ENCODE data around the gene CEACAM1. TPM values are rescaled to one million over a fixed set of nuclear protein-coding genes. Genes with fewer than 3 reads are reported as not detected.

CEACAM1 gene
- total and polyA plus RNA-seq, 2 of the 13 experiments (the other 11 are each of a cell fraction or from before 2014, with no cell fraction given) = 13.5 to 332 TPM

- Histone ChIP-seq H3K27ac (ENCODE audit: extremely low read length, insufficient read depth, low read length) (peak overlapping the region; percentile 96), H3K4me3 (replicated peaks in 1 of 3; ENCODE audit: insufficient read depth in 1 of 3, low read depth in 2 of 3, low read length in 3 of 3) (no peak overlapping the region), H3K9me3 (ENCODE audit: low read length) (no peaks in the 10 kb centered on the region), H2AFZ (ENCODE audit: low read length) (no peak overlapping the region), H3K4me2 (ENCODE audit: low read depth, low read length) (peak overlapping the region; percentile 70; the same call in 1 of the 2 replicates), H3K36me3 (replicated peaks in 1 of 2; ENCODE audit: control insufficient read depth in 1 of 2, insufficient read depth in 2 of 2, low read length in 2 of 2) (no peaks in the 10 kb centered on the region), H3K79me2 (ENCODE audit: insufficient read depth, low read length) (no peaks in the 10 kb centered on the region), H3K27me3 (ENCODE audit: control insufficient read depth in 1 of 2, insufficient read depth in 2 of 2, low read length in 2 of 2) (no peaks in the 10 kb centered on the region), H3K9ac (ENCODE audit: insufficient read depth, low read depth, low read length) (peak overlapping the region; percentile 52; the same call in 1 of the 2 replicates), H3K4me1 (ENCODE audit: insufficient read depth, low read length) (peaks cover 95% of the 10 kb centered on the region), H4K20me1 (ENCODE audit: insufficient read depth, low read length) (no peaks in the 10 kb centered on the region)
- intact Hi-C loops (cut with micrococcal nuclease; ENCODE audit: unreplicated experiment) (loop anchor here (1.0 kb wide), 1 partner anchor 10 kb away; no protein-coding TSS in a partner anchor), in situ Hi-C loops (cut with HindIII; ENCODE audit: extremely low pct_ligation_motif_present, low pct_unique_long_range_greater_than_20kb) (no loop called here)
- ATAC-seq = no peak
- 89% methylated on average over 3 of the region's 3 CpGs for WGBS (ENCODE audit: low lambda C conversion rate)
- BruUV-seq (replicated peaks) = no TSS peak
- no peak for DNase-seq (ENCODE audit: low spot score)
- no peak for FAIRE-seq
- ChIA-PET POLR2A (interaction anchor here (1.0 to 3.7 kb wide), 4 partner anchors 9 to 42 kb away, joined by 3 to 41 read pairs (median 8); partner anchors contain the start of gene CEACAM1), CTCF (ENCODE audit: low intra/inter-chr PET ratio, low total read pairs) (no interaction called here)
- TF ChIP-seq MAFK (conservative IDR thresholded peaks at IDR 0.05 in 1 of 2, IDR thresholded peaks at IDR 0.05 in 1 of 2; ENCODE audit: low read length in 2 of 2) = peak; percentile 35 to 54; a peak in 3 of 4 replicates
- peak; percentile 33; the same call in 1 of the 2 replicates for TF ChIP-seq MAFF (IDR thresholded peaks at IDR 0.05; ENCODE audit: low read depth, low read length)
- no peak for TF ChIP-seq TAF1 (CRISPR knock-in tag; IDR thresholded peaks at IDR 0.05)
These were observed 40.5 kb downstream of the CEACAM1 start for GRCh38 chr19:42487798-42488178.

DNA sequence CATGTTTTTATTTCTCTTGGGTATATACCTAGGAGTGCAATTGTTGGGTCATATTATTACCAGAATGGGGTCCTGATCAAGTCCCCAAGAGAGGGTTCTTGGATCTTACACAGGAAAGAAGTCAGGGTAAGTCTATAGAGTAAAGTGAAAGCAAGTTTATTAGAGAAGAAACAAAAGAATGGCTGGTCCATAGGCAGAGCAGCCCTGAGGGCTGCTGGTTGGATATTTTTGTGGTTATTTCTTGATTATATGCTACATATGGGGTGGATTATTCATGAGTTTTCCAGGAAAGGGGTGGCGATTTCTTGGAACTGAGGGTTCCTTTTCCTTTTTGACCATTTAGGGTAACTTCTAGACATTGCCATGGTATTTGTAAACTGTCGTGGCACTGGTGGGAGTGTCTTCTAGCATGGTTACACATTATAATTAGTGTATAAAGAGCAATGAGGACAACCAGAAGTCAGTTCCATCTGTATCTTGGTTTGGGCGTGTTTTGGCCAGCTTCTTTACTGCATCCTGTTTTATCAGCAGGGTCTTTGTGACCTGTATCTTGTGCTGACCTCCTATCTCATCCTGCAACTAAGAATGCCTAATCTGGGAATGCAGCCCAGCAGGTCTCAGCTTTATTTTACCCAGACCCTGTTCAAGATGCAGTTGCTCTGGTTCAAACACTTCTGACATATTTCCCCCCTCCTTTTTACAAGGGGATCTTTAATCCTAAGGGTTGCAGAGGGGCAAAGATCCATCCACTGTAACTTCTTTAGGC is 41.1 kb downstream of the CEACAM1 start:
- no peaks in the 10 kb centered on the region for H3K36me3 ChIP-seq (replicated peaks in 1 of 2; ENCODE audit: control insufficient read depth in 1 of 2, insufficient read depth in 2 of 2, low read length in 2 of 2)
- peak overlapping the region; percentile 70; the same call in 1 of the 2 replicates for H3K4me2 ChIP-seq (ENCODE audit: low read depth, low read length)
- intact Hi-C loops (cut with micrococcal nuclease; ENCODE audit: unreplicated experiment) = no loop called here
- BruUV-seq (replicated peaks) = no TSS peak
- ATAC-seq (no peak), DNase-seq (ENCODE audit: low spot score) (no peak), FAIRE-seq (no peak)
- WGBS (ENCODE audit: low lambda C conversion rate) = 100% methylated on average over 3 of the region's 3 CpGs
- H3K9ac ChIP-seq (ENCODE audit: insufficient read depth, low read depth, low read length) = peak overlapping the region; percentile 52; the same call in 1 of the 2 replicates
- H3K4me3 ChIP-seq (replicated peaks in 1 of 3; ENCODE audit: insufficient read depth in 1 of 3, low read depth in 2 of 3, low read length in 3 of 3) = no peak overlapping the region
- peak overlapping the region; percentile 96 for H3K27ac ChIP-seq (ENCODE audit: extremely low read length, insufficient read depth, low read length)
- H3K4me1 ChIP-seq (ENCODE audit: insufficient read depth, low read length) = peaks cover 89% of the 10 kb centered on the region
- in situ Hi-C loops (cut with HindIII; ENCODE audit: extremely low pct_ligation_motif_present, low pct_unique_long_range_greater_than_20kb) = no loop called here
- ChIA-PET POLR2A (interaction anchor here (1.2 to 3.7 kb wide), 3 partner anchors 9 to 41 kb away, joined by 3 to 41 read pairs (median 14); partner anchors contain the start of gene CEACAM1), CTCF (ENCODE audit: low intra/inter-chr PET ratio, low total read pairs) (no interaction called here)
- H3K79me2 ChIP-seq (ENCODE audit: insufficient read depth, low read length) = no peaks in the 10 kb centered on the region
- H3K27me3 ChIP-seq (ENCODE audit: control insufficient read depth in 1 of 2, insufficient read depth in 2 of 2, low read length in 2 of 2) = no peaks in the 10 kb centered on the region
- no peak overlapping the region for H2AFZ ChIP-seq (ENCODE audit: low read length)
- no peaks in the 10 kb centered on the region for H3K9me3 ChIP-seq (ENCODE audit: low read length)
- no peaks in the 10 kb centered on the region for H4K20me1 ChIP-seq (ENCODE audit: insufficient read depth, low read length)
- no peak for TF ChIP-seq SNRNP70 (IDR thresholded peaks at IDR 0.05; ENCODE audit: low read depth, low read length)
- no peak for TF ChIP-seq ZFYVE20 (CRISPR knock-in tag; IDR thresholded peaks at IDR 0.05; ENCODE audit: borderline replicate concordance, low read depth)
- TF ChIP-seq TMF1 (CRISPR knock-in tag; IDR thresholded peaks at IDR 0.05; ENCODE audit: low read depth) = no peak
- TF ChIP-seq ATF7-NPFF (CRISPR knock-in tag; IDR thresholded peaks at IDR 0.05; ENCODE audit: low read depth) = no peak
- TF ChIP-seq ATF4 (CRISPR knock-in tag; IDR thresholded peaks at IDR 0.05) = no peak
- no peak for TF ChIP-seq AHR (CRISPR knock-in tag; IDR thresholded peaks at IDR 0.05)
- no peak for TF ChIP-seq ISX (CRISPR knock-in tag; conservative IDR thresholded peaks at IDR 0.05)
- TF ChIP-seq THAP11 (CRISPR knock-in tag; IDR thresholded peaks at IDR 0.05) = no peak
- no peak for TF ChIP-seq TGIF2 (CRISPR knock-in tag; IDR thresholded peaks at IDR 0.05)
- no peak for TF ChIP-seq NCOA1 (CRISPR knock-in tag; IDR thresholded peaks at IDR 0.05)
- TF ChIP-seq MIER2 (CRISPR knock-in tag; IDR thresholded peaks at IDR 0.05) = no peak
- TF ChIP-seq ATM (IDR thresholded peaks at IDR 0.05; ENCODE audit: borderline replicate concordance) = no peak
- no peak for TF ChIP-seq MAFK (conservative IDR thresholded peaks at IDR 0.05 in 1 of 2, IDR thresholded peaks at IDR 0.05 in 1 of 2; ENCODE audit: low read length in 2 of 2)
- TF ChIP-seq ATRX (CRISPR knock-in tag; IDR thresholded peaks at IDR 0.05; ENCODE audit: borderline replicate concordance) = no peak
- no peak for TF ChIP-seq REPIN1 (CRISPR knock-in tag; IDR thresholded peaks at IDR 0.05; ENCODE audit: borderline replicate concordance, low read depth)
- TF ChIP-seq REXO4 (CRISPR knock-in tag; IDR thresholded peaks at IDR 0.05; ENCODE audit: borderline replicate concordance) = no peak
- no peak for TF ChIP-seq ZNF543 (CRISPR knock-in tag; IDR thresholded peaks at IDR 0.05)

All from HepG2 (cell line).